ENCODE measurements around the gene RBFOX1.
"Not testable (repeated sequence)": the region's sequence is repeated elsewhere in the genome, so short reads cannot be mapped to it uniquely, and the experiment has no call there.

Gene RBFOX1

DNA sequence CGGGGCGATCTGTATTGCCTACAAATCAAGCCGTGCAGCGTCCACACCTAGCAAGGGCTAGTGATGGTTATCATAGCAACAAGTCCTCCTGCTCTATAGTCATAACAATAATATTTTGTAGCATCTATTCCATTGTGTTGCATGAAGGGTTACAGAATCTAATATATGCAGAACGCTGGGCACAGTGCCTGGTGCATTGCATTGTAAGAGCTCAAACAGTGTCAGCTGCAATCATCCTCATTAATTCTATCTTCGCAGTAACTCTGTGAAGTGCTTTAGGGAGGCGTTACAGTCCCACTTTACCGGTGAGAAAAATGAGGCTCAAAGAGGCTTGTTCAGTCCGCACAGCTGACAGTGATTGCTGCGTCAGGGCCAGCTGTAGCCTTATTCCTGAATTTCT, 149.4 kb downstream of the RBFOX1 start:
- DNase-seq (ENCODE audit: low read depth): no peak

DNA sequence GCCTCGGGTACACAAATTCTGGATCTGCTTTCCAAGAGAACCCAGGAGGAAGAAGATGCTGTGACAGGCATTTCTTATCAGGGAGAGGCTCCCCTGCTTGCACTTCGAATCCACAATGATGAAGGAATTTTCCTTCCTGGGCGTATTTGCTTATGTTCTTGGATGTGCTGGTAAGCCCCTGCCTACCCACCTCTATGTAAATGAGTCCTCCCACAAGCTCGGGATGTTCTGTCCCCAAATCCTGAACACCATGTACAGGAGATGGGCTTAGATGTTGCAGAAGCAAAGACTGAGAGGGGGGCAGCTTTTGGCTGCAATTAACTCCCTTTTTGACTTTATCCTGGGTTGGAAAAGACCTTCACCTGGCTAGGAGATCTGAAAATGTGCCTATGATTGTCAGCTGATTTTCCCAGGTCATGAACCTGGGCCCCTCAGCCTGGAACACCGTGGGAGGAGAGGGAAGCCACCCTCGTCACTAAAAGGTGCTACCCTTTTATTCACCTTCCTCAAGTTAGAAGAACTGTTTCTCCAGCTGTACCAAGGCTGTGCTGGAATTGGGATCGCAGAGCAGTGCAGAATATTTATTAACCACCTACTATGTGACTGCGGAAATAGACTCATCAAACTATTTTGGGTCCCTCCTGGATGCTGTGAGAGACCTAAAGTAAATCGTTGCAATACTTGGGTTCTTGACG, 150.1 kb downstream of the RBFOX1 start:
- DNase-seq (ENCODE audit: low read depth): no peak

DNA sequence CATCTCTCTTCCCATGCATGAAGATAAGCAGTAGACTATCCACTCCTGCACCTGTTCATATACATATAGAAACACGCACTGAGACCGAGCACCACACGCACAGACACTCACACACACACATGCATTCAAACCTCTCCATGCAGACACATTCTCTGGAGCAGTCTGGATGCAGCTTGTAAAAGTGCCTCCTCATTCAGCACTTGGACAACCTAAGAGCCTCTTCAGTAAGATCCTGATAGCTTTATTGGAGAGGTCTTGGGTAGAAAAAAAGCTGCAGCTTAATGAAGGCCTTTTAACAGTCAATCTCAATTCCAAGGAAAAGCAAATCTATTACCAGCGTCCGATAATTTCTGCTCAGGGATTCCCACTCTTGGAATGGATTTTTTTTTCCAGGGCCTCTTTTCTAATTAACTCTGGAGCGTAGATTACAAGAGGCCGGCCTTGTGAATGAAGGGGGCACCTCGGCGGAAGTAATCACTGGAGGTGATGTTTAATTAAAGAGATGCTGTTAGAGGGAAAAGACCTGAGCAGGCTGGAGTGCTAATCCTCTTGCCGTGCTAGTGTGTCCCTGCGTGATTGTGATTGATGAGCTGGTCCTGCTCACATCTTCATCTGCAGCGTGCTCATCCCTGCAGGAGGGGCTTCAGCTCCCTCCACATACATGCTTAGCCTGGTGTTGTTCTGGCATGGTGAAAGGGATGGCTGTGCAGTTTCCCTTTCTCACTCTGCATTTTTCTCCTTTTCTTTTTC, 155.1 kb downstream of the RBFOX1 start:
- DNase-seq (ENCODE audit: low read depth): no peak

DNA sequence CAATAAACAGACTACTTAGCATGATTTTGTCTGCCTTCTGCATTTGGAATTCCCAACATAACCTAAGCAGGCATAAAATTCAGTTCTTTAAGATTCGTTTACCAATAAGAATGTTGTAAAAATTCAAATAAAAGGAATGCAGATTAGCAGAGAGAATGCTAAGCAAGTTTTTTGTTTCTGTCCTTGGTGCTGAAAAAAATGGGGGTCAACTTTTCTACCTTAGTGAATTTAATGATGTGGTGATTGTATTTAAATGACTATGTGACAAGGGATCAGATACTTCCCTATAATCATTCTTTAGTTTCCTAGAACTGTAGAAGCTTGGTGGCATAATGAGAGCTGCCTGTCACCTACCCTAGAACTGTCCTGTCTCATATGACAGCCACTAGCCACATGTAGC, 159.5 kb downstream of the RBFOX1 start:
- DNase-seq (ENCODE audit: low read depth): no peak

DNA sequence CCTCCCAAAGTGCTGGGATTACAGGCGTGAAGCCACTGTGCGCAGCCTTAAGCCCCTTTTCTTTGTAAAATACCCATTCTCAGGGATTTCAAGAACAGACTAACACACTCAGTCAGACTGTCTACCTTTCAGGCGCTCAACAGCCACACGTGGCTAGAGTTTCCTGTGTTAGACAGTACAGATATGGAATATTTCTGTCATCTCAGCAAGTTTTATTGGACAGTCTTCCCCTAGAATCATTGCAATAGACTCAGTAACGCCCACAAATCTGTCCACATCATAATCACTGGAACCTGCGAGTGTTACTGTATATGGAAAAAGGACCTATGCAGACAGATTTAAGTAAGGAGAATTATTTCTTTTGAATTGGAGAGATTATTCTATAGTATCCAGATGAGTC, 160.5 kb downstream of the RBFOX1 start:
- no peak for DNase-seq (ENCODE audit: low read depth)

DNA sequence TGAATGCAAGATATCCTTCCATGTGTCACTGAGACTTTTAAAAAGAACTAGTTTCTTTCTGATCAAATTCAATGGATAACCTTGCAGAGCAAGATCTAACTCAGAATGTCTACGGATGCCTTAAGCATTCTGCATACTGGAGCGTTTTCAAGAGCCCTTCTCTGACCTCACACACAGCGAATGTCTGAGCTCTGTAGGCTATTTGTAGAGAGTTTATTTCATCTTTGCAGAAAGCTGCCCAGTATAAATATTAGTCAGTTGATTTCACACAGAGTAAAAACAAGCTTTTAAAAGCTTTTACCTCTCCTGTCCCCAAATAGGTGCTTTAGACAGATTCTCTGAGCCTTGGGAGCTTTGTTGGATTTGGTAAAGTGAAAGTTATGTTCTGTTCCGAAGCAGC, 165.0 kb downstream of the RBFOX1 start:
- no peak for DNase-seq (ENCODE audit: low read depth)

DNA sequence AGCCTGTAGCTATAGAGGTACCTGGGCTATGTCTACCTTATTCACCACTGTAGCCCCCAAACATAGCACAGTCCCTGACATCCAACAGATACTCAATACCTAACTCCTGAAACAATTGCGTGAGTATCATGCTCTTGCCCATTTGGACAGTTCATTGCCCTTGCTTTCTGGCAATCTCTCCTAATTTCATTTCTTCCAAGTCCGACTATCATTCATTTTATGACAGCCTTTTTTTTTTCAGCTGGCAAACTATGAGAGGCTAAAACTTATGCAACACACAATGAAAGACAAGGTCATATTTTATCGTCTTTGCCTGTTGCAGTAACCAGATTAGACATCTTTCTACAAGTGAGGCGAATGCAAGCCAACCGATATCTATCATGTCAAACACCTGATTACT, 169.2 kb downstream of the RBFOX1 start:
- no peak for DNase-seq (ENCODE audit: low read depth)

DNA sequence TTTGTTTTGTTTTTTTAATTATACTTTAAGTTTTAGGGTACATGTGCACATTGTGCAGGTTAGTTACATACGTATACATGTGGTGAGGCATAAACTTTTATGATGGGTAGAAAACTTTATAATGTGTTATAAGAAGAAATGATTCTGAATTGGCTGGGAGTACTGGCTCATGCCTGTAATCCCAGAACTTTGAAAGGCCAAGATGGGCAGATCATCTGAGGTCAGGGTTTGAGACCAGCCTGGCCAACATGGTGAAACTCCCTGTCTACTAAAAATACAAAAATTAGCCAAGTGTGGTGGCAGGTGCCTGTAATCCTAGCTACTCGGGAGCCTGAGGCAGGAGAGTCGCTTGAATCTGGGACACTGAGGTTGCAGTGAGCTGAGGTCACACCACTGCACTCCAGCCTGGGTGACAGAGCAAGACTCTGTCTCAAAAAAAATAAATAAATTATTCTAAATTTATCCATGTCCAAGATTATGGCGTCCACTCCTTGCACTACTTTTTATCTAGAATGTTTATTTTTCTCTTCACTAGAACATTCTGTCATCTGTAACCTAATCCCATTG, 170.0 kb downstream of the RBFOX1 start:
- DNase-seq (ENCODE audit: low read depth): not testable (repeated sequence)

DNA sequence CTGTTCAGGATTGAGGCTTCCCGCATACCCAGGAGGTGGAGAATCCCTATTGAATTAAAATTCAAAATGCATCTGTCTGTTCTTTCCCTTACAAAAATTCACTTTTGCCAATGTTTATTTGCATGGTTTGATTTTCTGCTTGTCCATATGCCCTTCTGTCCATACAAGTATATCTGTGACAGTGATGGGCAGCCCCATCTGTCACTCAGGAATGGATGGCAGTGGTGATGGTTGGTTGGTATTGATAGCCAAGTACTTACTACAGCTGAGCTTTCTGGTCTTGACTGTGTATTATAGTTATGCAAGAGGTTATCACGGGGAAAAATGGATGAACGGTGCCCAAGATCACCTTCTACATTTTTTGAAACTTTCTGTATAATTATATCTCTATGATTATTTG, 171.0 kb downstream of the RBFOX1 start:
- no peak for DNase-seq (ENCODE audit: low read depth)

DNA sequence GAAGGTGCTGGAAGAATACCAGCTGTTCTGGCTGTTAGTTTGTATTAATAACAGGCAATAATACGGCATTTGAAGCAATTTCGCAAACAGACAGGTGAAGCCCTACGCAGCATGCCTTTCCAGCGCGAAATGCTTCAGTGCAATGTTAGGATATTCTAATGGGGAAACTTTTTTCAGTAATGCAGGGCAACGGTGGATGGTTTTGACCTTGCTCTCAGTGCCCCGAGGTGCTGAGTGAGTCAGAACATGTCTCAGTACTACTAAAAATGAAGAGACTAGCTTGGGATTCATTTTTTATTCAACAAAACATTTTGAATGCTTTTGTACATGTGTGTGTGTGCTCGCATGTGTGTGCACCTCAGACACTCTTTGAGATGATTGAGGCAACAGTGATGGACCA, 172.2 kb downstream of the RBFOX1 start:
- no peak for DNase-seq (ENCODE audit: low read depth)

DNA sequence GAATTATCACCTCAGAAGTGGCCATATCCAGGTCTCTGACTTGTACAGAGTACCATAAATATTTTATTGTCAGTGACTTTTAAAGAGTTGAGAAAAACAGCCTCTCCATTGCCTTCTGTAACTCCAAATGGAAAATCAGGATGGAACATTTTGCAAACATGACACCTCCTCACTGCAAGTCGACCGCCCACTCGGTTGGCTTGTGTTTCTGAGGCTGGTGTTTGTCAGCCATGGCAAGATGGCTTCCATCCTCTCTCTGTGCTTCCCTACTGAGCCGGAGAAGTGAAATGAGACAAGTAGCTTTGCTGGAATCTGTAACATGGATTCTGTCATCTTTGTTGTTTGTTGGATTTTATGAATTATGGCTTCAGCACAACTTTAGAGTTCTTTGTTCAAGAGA, 172.8 kb downstream of the RBFOX1 start:
- no peak for DNase-seq (ENCODE audit: low read depth)

DNA sequence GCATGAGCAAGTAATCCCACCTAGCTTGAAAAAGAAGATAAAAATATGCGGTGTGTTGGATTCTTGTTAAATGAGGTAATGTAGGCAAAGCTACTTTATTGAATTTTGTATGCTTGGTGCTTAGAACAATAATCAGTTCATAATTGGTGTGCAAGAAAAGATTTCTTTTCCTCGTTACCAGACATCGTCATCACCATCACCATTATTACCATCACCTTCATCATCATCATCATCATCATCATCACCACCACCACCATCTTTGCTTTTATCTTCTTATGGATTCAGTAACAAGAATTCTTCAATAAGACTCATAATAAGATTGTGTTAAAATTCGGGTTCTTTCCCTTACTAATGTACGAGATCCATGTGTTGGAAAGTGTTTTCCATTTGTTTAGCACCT, 173.7 kb downstream of the RBFOX1 start:
- DNase-seq (ENCODE audit: low read depth): no peak

DNA sequence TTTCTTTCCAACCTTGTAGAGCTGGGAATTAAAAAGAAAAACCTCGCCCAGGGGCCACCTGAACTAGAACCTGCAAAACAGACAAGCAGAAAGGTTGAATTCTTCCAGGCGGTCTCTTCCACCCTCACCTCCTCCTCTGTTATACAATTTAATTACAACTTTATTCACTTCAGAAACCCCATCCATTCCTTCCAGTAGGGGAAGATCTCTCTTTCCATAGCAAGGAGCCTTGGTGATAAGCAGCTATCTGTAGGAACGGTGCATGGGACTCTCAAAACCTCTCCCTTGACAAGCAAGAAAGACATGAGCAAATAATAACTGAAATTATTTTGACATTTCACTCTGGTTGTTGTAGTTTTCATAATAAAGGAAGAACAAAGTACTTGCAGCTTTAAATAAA, 176.0 kb downstream of the RBFOX1 start:
- no peak for DNase-seq (ENCODE audit: low read depth)

DNA sequence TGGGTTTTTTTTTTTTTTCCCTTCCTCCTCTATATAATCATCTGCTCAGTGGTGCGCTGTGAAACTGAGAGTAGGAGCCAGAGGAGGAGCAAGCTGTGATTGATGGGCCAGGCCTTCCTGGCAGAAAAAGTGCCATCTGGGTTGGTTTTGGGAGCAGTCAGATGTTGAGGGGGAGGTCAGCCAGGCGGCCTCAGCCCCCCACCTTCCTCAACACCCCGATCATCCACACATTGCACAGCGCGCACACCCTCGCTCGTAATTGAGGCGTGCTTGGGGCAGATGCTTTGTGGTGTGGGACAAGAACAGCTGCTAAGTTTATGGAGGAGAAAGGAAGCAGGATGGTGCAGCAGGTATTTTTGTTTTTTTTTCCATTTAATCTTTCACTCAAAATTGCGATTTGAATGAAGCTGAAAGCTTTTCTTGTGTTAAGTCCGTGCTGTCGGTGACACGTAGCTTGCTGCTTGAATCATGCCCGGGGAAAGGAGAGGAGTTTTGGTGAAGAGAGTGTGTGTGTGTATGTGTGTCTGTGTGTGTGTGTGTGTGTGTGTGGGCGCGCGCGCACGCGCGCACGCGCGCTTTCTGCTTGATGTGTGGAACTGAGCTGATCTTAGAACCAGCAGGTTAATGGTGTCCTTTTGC, 177.4 kb downstream of the RBFOX1 start:
- no peak for DNase-seq (ENCODE audit: low read depth)

DNA sequence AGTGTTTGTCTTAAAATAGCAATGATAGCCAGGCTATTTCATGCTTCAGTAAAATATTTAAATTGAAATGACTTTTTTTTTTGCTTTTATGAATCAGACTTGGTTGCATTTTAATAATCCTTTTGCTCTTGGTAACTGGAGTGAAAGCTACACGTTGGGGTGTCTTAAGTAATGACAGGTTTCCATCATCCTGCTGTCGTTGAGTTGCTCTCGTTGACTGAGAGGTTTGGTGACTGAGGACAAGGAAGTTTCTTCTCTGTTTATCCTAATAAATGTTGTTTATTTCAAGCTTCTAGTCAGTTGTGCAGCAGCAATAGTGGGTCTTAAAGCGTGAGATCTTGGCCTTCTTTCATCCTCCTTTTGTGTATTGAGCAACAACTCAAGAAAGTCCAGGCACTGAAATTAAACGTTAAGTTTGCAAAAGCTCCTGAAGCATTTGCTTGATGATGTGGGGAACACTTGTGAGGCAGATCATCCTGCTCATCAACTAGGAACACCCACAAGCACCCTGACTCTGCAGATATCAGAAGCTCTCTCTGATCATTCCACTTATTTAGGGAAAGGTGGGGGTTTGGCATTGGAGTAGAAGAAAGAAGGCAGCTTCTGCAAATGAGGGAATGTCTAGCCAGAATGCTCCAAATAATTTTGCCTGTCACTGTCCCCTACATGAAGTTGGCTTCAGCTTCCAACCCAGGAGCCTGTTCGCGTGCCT, 179.1 kb downstream of the RBFOX1 start:
- no peak for DNase-seq (ENCODE audit: low read depth)

DNA sequence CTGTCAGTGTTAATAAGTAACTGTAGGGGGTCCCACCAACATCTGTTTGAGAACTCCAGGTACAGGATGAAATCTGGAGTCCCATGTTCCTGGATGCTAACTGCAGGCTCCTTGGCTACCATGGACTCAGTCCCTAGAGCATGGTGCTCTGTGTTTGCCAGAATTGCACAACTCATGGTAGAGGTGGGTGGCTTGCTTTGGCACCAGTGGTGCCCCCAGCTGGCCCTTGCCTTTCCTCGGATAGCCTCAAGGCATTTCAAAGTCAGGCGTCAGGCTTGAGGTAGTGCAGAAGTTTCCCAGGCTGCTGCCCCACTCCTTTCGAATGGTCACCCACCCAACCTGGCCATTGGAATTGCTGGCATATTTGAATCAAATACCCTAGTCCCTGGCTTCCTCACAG, 179.9 kb downstream of the RBFOX1 start:
- no peak for DNase-seq (ENCODE audit: low read depth)

DNA sequence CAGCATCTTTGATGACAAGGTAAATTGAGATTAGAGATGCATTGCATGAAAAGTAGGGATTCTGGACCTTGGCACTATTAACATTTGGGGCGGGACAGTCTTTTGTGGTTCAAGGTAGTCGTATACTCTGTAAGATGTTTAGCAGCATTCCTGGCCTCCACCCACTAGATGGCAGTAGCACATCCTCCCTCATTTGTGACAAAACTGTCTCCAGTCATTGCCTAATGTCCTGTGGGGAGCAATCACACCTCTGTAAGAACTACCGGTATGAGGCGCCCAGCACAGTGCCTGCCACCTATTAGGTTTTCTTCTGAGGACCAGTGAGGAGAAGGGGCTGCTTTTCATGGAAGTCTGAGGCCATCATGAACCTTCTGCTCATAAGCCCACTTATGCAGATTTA, 180.8 kb downstream of the RBFOX1 start:
- DNase-seq (ENCODE audit: low read depth): no peak

DNA sequence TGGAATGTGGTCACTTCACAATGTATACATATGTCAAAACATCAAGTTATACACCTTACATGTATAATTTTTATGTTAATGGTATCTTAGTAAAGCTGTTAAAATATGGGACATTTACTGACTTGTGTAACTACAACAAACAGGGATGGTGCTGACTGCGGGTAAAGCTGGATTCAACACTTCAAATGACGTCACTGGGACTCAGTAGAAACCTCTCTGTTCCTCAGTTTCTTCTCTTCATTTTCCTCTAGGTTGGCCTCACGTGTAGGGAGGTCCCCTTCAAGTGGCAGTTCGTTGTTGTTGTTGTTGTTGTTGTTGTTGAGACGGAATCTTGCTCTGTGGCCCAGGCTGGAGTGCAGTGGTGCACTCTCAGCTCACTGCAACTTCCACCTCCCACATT, 182.9 kb downstream of the RBFOX1 start:
- DNase-seq (ENCODE audit: low read depth): no peak

DNA sequence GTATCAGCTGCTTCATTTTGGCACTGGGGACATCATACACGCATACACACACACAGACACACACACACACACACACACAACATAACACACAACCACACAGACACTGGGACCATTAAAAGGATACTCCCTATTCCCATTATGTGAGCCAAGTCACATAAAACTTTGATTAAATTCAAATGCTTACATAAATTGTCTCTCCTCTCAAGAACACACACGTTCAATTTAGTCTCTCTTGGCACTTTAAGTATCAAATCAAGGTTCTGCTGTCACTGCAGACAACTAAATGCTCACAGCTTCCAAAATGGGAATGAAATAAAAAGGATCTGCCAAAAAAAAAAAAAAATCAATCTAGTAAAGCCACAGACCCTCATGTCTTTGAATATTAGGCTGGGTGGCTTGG, 184.9 kb downstream of the RBFOX1 start:
- DNase-seq (ENCODE audit: low read depth): no peak

DNA sequence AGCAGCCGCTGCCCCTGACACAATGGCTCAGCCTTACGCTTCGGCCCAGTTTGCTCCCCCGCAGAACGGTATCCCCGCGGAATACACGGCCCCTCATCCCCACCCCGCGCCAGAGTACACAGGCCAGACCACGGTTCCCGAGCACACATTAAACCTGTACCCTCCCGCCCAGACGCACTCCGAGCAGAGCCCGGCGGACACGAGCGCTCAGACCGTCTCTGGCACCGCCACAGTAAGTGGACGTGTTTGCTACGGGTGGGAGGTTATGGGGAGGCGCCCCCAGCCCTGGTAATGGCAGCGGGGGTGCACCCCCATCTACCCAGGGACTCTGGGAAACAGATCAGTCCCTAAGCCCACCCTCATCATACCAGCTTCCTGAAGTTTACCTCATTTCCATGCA, 185.5 kb downstream of the RBFOX1 start:
- no peak for DNase-seq (ENCODE audit: low read depth)

DNA sequence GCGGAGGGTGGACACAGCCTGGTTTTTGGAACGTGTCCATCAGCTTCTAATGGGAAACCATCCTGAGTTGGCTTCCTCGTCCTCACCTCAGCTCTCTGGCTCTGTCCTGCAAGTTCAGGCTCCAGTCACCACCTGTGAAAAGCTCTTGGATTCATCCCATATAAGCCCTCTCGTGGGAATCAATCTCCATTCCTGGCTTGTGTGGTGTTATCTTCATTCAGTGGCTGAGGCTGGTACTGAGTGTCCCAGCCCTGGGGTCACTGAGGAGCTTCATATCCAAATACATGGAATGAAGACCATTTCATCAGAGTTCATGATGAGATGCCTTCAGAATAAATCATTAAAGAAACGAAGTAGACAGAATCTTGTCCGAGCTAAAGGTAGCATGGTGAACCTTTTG, 189.2 kb downstream of the RBFOX1 start:
- no peak for DNase-seq (ENCODE audit: low read depth)

DNA sequence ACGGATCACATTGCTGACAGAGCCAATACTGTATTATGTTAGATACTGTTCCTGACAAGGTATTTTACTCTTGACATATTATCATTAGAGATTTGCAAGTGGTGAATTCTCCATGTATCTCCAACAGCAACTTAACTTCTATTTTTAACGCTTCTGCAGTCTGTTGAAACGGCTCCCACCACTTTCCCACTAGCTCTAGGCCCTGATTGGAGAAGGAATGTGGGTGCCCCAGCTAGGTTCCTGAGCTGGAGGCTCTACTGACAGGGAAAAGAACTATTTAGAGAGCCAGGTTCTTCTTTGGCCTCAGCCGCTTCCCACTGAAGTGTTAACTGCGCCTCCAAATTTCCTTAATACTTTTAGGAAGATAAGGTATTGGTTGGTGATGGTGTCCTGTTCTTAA, 191.8 kb downstream of the RBFOX1 start:
- DNase-seq (ENCODE audit: low read depth): no peak

DNA sequence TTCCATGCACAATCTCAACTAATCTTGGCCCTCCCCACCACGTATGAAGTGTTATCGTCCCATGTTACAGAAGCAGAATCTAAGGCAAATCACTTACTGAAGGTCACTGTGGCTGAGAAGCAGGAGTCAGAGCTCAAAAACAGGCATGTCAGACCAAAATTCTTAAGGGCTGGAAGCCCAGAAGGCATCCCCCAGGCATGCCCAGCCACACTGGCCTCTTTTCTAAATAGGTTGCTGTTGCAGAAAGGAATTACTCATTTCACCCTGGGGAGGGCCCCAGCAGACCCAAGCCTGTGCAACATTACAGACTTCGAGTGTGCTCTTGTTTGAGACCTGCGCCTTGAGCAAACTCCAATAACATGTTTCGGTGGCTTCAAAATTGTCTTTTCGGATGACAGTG, 194.1 kb downstream of the RBFOX1 start:
- no peak for DNase-seq (ENCODE audit: low read depth)

Measured in HS-27A (cell line).